Activated CD4-positive, CD25-positive, alpha-beta regulatory T cell (primary cell): ENCODE data around the gene IP6K1.
"Not testable (repeated sequence)": the region's sequence is repeated elsewhere in the genome, so short reads cannot be mapped to it uniquely, and the experiment has no call there.

Experiments
- DNase-seq, 4 experiments: peaks; one replicate each; lab custom pipeline; 2025; lab: John Stamatoyannopoulos, UW

Gene IP6K1

GRCh38 chr3:49763981-49764380 lies 22.4 kb downstream of the IP6K1 start:
- no peak for DNase-seq

GRCh38 chr3:49761661-49762060 lies 24.7 kb downstream of the IP6K1 start:
- DNase-seq, result no peak

DNA sequence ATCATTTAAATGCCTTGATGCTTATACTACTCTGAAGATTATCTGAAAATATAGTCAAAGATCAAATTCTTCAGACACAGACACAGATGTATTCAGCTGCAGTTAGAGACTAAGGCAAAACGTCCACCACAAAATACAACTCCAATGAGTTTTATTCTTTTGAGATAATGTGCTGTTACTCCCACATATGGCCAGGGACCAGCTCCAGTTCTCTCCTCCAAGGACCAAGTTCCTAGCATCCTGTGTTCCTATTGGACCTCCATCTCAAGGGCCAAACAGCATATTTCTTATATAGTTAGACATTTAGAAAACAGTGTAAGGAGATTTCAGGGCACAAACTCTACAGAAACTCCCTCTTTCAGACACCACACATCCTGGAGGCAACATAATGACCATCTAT lies 27.1 kb downstream of the IP6K1 start:
- no peak for DNase-seq

DNA sequence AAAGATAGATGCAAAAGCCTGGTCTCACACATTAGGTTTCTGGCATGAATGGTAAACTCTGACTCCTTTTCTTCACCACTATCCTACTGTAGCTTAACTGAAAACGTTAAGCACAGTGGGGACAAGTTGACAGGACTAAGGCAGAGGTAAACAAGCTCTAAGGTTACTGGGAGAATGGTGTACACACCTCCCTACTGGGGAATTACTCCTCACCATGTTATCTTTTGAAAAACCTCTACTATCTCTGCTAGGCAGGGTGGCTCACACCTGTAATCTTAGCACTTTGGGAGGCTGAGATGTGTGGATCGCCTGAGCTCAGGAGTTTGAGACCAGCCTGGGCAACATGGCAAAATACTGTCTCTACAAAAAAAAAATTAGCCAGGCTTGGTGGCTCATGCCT lies 29.1 kb downstream of the IP6K1 start:
- DNase-seq, result no peak

GRCh38 chr3:49756036-49756435 lies 30.3 kb downstream of the IP6K1 start:
- no peak for DNase-seq

DNA sequence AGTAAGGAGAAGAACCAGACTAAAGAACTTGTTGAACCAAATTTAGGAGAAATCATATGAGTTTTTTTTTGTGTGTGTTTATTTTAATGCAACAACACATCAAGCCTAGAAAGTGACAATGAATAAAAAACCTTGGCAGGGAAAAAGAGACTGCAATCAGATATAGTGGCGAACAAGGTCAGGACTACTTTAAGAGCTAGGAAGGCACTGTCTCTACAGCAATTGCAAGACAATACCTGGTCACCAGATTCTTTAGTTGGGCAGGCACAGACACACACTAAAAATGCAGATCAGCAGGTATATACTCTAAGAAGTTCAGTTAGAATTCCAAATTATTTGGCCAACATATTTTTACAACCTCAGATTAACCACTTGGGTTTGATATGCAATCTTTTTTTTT lies 31.8 kb downstream of the IP6K1 start:
- DNase-seq, result no peak

GRCh38 chr3:49751501-49751900 lies 34.8 kb downstream of the IP6K1 start:
- no peak for DNase-seq

GRCh38 chr3:49750056-49750455 lies 36.3 kb downstream of the IP6K1 start:
- no peak for DNase-seq

GRCh38 chr3:49748874-49749273 lies 37.5 kb downstream of the IP6K1 start:
- not testable (repeated sequence) for DNase-seq

GRCh38 chr3:49747792-49748480 lies 38.4 kb downstream of the IP6K1 start:
- DNase-seq, result no peak

DNA sequence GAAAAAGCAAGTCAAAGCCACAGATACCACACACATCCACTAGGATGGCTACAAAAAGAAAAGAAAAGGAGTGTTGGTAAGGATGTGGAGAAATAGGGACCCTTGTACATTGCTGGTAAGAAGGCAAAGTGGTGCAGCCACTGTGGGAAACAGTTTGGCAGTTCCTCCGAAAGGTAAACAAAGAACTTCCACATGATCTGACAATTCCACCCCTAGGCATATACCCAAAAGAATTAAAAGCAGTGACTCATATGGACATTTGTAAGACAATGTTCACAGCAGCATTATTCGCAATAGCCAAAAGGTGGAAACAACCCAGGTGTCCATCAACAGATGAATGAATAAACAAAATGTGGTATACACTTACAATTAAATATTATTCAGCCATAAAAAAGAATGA lies 40.4 kb downstream of the IP6K1 start:
- no peak for DNase-seq

GRCh38 chr3:49740427-49740826 lies 45.9 kb downstream of the IP6K1 start:
- DNase-seq, result no peak

DNA sequence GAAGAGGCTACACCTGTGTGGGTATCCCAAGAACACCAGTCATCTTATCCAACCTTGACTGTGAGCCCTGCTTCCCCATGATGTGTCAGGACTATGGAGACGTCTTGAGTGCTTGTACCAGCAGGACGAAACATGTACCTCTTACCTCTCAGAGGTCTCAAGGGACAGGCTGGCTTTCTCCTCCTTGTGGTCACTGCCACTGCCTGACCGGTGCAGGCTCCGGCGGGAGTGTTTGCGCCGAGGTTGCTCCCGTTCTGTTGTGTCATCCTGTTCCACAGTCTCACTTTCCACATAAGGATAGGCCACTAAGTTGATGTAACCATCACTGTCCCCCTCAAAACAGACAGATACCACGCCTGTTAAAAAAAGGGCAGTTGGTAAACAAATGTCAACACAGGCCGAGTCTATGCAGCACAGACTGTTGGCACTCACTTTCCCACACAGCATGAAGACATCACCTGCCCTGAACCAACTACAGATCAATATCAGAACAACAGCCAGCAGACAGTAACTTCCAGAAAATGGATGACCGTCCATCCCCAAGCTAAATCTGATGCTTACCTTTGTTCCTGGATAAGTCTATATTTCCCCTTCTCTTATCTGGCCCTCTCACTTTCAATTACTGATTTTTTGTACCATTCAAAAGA lies 48.2 kb downstream of the IP6K1 start:
- no peak for DNase-seq

DNA sequence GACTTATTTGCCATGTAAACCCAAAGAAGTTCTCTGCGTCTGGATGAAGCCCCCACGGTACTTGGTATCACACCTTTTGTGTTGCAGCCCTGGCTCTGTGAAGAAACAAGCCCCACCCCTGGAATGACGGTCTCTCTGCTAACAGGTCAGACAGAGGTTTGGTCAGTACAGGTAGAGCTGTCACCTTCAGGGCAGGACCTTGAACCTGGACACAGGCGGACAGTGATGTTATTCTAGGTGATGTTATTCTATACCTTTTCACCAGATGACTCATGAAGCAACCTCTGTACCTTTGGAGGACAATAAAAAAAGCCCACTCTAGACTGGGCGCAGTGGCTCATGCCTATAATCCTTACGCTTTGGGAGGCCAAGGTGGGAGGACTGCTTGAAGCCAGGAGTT lies 51.6 kb downstream of the IP6K1 start:
- DNase-seq, result no peak

DNA sequence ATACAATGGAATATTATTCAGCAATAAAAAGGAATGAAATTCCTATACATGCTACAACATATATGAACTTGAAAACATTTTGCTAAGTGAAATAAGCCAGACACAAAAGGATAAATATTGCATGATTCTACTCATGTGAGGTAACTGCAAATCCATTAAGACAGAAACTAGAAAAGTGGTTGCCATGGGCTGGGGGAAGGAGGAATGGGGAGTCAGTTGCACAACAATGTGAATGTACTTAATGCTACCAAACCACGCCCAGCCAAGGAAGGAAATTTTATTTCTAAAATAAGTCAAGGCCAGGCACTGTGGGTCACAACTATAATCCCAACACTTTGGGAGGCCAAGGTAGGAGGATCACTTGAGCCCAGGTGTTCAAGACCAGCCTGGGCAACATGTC lies 52.8 kb downstream of the IP6K1 start:
- no peak for DNase-seq

- no peak for DNase-seq
These were observed 53.7 kb downstream of the IP6K1 start for GRCh38 chr3:49732597-49732996.

GRCh38 chr3:49729966-49730609 lies 56.3 kb downstream of the IP6K1 start:
- DNase-seq, result no peak

- no peak for DNase-seq
These were observed 58.4 kb downstream of the IP6K1 start for GRCh38 chr3:49727924-49728361.

- no peak for DNase-seq
These were observed 59.0 kb downstream of the IP6K1 start for GRCh38 chr3:49727154-49727923.

DNA sequence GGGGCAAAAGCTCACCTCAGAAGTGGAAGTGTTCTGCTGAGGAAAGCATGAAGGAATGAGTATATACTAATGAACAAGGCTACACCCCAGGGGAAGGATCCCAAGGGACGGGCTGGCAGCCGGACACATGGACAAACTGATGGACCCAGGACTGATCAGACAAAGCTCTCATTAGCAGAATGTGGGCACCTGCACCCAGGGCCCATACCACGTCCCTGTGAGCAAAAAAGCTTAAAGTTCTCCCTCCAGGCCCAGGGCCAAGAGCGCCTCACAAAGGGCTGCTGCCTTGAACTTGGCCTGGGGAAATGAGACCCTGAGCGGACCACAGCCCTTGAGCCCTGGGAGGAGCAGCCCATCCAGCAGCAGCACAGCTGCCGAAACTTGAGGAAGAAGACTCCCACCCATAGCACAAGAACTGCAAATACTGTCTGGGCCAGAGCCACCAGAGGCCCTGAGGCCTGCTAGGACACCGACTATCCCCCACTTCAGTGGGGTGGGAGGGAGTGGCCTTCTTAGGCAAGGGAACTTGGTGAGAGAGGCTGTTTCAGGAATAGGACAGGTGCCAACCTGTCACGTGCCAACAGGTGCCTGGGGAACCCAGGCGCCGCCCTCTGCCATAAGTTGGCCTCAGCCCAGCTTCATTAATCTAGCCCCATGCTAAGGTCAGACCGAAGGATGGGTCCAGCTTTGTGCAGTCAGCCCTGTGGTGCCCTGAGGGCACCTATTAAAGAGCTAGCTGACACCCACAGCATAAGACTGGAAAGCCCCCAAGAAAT lies 60.2 kb downstream of the IP6K1 start:
- DNase-seq, result no peak

GRCh38 chr3:49724586-49724985 lies 61.8 kb downstream of the IP6K1 start:
- DNase-seq, result no peak
